Stomach (tissue), 9 donors: Measurements from ENCODE around the gene ATG4C. TPM values are rescaled to one million over a fixed set of nuclear protein-coding genes. Genes with fewer than 3 reads are reported as not detected.

ENCODE experiments used
- DNase-seq, 2 donors: peaks; one replicate each; pipeline versions ENCODE4 v3.0.0 to v3.0.0-alpha.2; 2013 to 2019
- H3K27ac ChIP-seq, 5 donors: fragments of 200-600 bp in 4 of 5; sonication (generic) in 4 of 5; one replicate each; pipeline ENCODE4 v1.5.1; 2013 to 2019; ENCODE audit warnings: mild to moderate bottlenecking in 1 of 5, moderate library complexity in 1 of 5
- H3K27me3 ChIP-seq, 3 donors: fragments of 200-600 bp; sonication (generic); one replicate each; pipeline ENCODE4 v1.5.1; 2017 to 2019; ENCODE audit warnings: mixed run types in 1 of 3
- H3K36me3 ChIP-seq, 4 donors: fragments of 200-600 bp; sonication (generic); 1 replicate in 3 of 4; 2 replicates in 1 of 4; pipeline ENCODE4 v1.5.1; 2016 to 2019
- H3K4me1 ChIP-seq, 4 donors: fragments of 200-600 bp; sonication (generic); one replicate each; pipeline ENCODE4 v1.5.1; 2016 to 2019
- H3K4me3 ChIP-seq, 4 donors: fragments of 200-600 bp; sonication (generic) in 3 of 4; one replicate each; pipeline ENCODE4 v1.5.1; 2016 to 2019; ENCODE audit warnings: mild to moderate bottlenecking in 1 of 4
- H3K9me3 ChIP-seq, 4 donors: fragments of 200-600 bp; sonication (generic); one replicate each; pipeline ENCODE4 v1.5.1; 2016 to 2019
- CTCF ChIP-seq, 7 experiments: fragments of 450-650 bp in 4 of 7; fragments of 200-600 bp in 3 of 7; sonication (generic) in 3 of 7; IDR thresholded peaks; one replicate each; pipeline ENCODE4 v1.5.1; 2016 to 2019; ENCODE audit warnings: antibody characterized with exemption in 7 of 7, control low read depth in 2 of 7, mild to moderate bottlenecking in 1 of 7
- EP300 ChIP-seq: sonication (generic); formaldehyde crosslinking; IDR thresholded peaks from one replicate; pipeline ENCODE4 v1.6.1; 2017; ENCODE audit warnings: antibody characterized with exemption
- POLR2A ChIP-seq, 4 donors: fragments of 450-650 bp; IDR thresholded peaks; one replicate each; pipeline ENCODE4 v1.6.1; 2016; ENCODE audit warnings: antibody characterized with exemption in 4 of 4, control low read depth in 2 of 4, mild to moderate bottlenecking in 1 of 4, moderate library complexity in 1 of 4
- POLR2AphosphoS5 ChIP-seq, 3 donors: sonication (generic); formaldehyde crosslinking; IDR thresholded peaks; one replicate each; pipeline ENCODE4 v1.6.1; 2016; ENCODE audit warnings: antibody characterized with exemption in 3 of 3
- WGBS, 5 donors: extraction: QIAGEN DNeasy Blood & Tissue Kit in 3 of 5; methylation state at CpG; one replicate each; pipeline versions ENCODE4 v1.1.5 to v1.1.7; 2013 to 2018; 5-methylcytosine and 5-hydroxymethylcytosine counted together
- intact Hi-C: fragments of 100-400 bp; cut with DNase I; formaldehyde crosslinking; loops from one replicate; pipeline ENCODE4 v1.15.1; 2023; ENCODE audit warnings: low total_unique reads
- polyA plus RNA-seq, 3 donors: library from polyadenylated mRNA; stranded (reverse); fragments of 200-250 nt; gene quantifications; one replicate each; pipeline ENCODE4 v1.2.3, GENCODE V29; 2013
- total RNA-seq, 5 donors: library from RNA; depleted of rRNA; stranded (reverse); fragments of >200 nt; gene quantifications; one replicate each; pipeline versions ENCODE4 v1.1.0 to v1.2.3, GENCODE V29; 2014 to 2016
- donor health status: healthy with polysubstance abuse.
- donor health status: Bipolar disorder and iron deficiency.
- donor health status: healthy.

The ATG4C gene
- total and polyA plus RNA-seq, 8 donors = 2.3 to 42.4 (median 6.9) TPM

- Histone ChIP-seq H3K4me1 (no peaks in the 10 kb centered on the region), H3K4me3 (no peak overlapping the region), H3K36me3 (no peaks in the 10 kb centered on the region), H3K9me3 (peaks cover 0 to 19% (median 11%) of the 10 kb centered on the region in 4 donors), H3K27ac (no peak overlapping the region), H3K27me3 (peaks cover 0 to 7% (median 0%) of the 10 kb centered on the region in 3 donors)
- TF ChIP-seq CTCF (IDR thresholded peaks at IDR 0.05) (no peak), POLR2A (IDR thresholded peaks at IDR 0.05) (no peak), POLR2AphosphoS5 (IDR thresholded peaks at IDR 0.05) (no peak), EP300 (no peak)
- no peak for DNase-seq
- intact Hi-C loops = no loop called here
- WGBS, 5 donors = 72 to 86% (median 81%) methylated on average over 3 of the region's 3 CpGs
These were observed 92.6 kb downstream of the ATG4C start for GRCh38 chr1:62876535-62876934.

GRCh38 chr1:62877579-62877978, 93.6 kb downstream of the ATG4C start:
- 86 to 94% (median 93%) methylated on average over 2 of the region's 2 CpGs for WGBS, 5 donors
- no peak overlapping the region for H3K4me3 ChIP-seq
- no peaks in the 10 kb centered on the region for H3K4me1 ChIP-seq
- H3K9me3 ChIP-seq = peaks cover 0 to 19% (median 11%) of the 10 kb centered on the region in 4 donors
- intact Hi-C loops = no loop called here
- DNase-seq = no peak
- H3K27ac ChIP-seq = no peak overlapping the region
- no peak for TF ChIP-seq CTCF (IDR thresholded peaks at IDR 0.05)
- no peak for TF ChIP-seq POLR2AphosphoS5 (IDR thresholded peaks at IDR 0.05)
- no peak for TF ChIP-seq POLR2A (IDR thresholded peaks at IDR 0.05)
- TF ChIP-seq EP300 = no peak
- peaks cover 0 to 7% (median 0%) of the 10 kb centered on the region in 3 donors for H3K27me3 ChIP-seq
- no peaks in the 10 kb centered on the region for H3K36me3 ChIP-seq

- H3K27me3 ChIP-seq = peaks cover 0 to 7% (median 0%) of the 10 kb centered on the region in 3 donors
- intact Hi-C loops = no loop called here
- H3K4me3 ChIP-seq = no peak overlapping the region
- peaks cover 0 to 19% (median 11%) of the 10 kb centered on the region in 4 donors for H3K9me3 ChIP-seq
- H3K36me3 ChIP-seq = no peaks in the 10 kb centered on the region
- no peak for DNase-seq
- TF ChIP-seq POLR2A (IDR thresholded peaks at IDR 0.05) (no peak), EP300 (no peak), POLR2AphosphoS5 (IDR thresholded peaks at IDR 0.05) (no peak), CTCF (IDR thresholded peaks at IDR 0.05) (no peak)
- no peak overlapping the region for H3K27ac ChIP-seq
- 87 to 100% (median 92%) methylated on average over 1 of the region's 1 CpG for WGBS, 5 donors
- no peaks in the 10 kb centered on the region for H3K4me1 ChIP-seq
These were observed 96.0 kb downstream of the ATG4C start for GRCh38 chr1:62879962-62880361.

- Histone ChIP-seq H3K27ac (no peak overlapping the region), H3K9me3 (peaks cover 0 to 19% (median 11%) of the 10 kb centered on the region in 4 donors), H3K4me1 (no peaks in the 10 kb centered on the region), H3K36me3 (no peaks in the 10 kb centered on the region), H3K4me3 (no peak overlapping the region), H3K27me3 (peaks cover 0 to 17% (median 0%) of the 10 kb centered on the region in 3 donors)
- WGBS, 5 donors = 58 to 66% (median 60%) methylated on average over 10 of the region's 10 CpGs
- TF ChIP-seq CTCF (IDR thresholded peaks at IDR 0.05) (no peak), POLR2AphosphoS5 (IDR thresholded peaks at IDR 0.05) (no peak), EP300 (no peak), POLR2A (IDR thresholded peaks at IDR 0.05) (no peak)
- DNase-seq = peak in 1 of 2 donors; percentile 17
- intact Hi-C loops = no loop called here
These were observed 98.5 kb downstream of the ATG4C start for GRCh38 chr1:62882201-62883104.
